ENCODE measurements around the gene HMCES.
"Not testable (repeated sequence)": the region's sequence is repeated elsewhere in the genome, so short reads cannot be mapped to it uniquely, and the experiment has no call there.

HMCES gene

DNA sequence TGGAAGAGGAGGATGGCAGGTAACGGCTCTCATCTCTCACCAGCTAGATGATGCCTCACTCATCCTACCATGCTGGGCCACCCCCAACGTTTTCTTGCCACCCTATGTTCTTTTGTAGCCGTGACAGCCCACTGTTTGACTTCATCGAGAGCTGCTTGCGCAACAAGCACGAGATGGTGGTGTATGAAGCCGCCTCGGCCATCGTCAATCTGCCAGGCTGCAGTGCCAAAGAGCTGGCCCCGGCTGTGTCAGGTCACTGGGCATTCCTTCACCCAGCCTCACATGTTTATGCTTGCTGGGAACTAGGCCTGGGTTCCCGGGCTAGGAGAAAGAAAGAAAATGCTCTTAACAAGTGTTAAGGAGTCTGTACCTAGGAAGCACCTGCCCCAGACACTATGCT, 21.1 kb upstream of the HMCES start:
- no peak for DNase-seq (ENCODE audit: low read depth)

DNA sequence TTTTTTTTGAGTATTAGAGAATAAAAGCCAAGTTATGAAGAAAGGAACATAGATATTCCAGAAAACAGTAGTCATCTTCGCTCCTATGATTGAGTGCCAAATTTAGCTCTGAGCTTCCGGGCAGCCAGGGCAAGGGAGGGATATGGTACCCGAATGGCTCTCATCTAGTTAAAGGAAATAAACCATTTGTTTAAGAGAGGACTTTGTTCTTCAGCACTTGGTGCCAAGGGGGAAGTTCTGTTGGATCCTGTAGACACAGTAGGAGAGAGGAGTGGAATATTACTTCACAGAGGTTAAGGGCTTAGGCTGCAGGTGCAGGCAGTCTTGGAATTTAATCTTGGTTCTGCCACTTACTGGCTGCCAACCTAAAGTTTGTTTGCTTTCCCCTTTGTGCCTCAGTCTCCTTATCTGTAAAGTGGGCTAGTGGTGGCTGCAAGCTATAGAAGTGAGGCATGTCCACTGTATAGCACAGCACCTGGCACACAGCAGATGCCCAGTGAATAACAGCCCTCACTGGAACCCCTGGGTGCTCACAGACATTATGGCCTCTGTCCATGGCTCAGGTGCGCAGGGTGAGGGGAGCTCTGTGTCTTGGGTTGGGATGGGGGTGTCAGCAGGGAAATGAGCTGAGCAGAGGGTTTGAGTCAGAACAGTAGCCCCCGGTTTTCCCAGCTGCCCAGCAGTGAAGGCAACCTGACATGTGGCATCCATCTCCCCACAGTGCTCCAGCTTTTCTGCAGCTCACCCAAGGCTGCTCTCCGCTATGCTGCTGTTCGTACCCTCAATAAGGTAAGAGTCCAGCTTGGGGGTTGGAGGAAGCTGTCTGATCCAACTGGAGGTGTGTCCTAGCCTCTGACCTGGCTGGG, 18.8 kb upstream of the HMCES start:
- no peak overlapping the region for H3K4me3 ChIP-seq (ENCODE audit: low read depth, low read length)
- TF ChIP-seq, protein P1, sequence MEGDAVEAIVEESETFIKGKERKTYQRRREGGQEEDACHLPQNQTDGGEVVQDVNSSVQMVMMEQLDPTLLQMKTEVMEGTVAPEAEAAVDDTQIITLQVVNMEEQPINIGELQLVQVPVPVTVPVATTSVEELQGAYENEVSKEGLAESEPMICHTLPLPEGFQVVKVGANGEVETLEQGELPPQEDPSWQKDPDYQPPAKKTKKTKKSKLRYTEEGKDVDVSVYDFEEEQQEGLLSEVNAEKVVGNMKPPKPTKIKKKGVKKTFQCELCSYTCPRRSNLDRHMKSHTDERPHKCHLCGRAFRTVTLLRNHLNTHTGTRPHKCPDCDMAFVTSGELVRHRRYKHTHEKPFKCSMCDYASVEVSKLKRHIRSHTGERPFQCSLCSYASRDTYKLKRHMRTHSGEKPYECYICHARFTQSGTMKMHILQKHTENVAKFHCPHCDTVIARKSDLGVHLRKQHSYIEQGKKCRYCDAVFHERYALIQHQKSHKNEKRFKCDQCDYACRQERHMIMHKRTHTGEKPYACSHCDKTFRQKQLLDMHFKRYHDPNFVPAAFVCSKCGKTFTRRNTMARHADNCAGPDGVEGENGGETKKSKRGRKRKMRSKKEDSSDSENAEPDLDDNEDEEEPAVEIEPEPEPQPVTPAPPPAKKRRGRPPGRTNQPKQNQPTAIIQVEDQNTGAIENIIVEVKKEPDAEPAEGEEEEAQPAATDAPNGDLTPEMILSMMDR (conservative IDR thresholded peaks at IDR 0.05; ENCODE audit: low read depth, low read length), result no peak
- no peak for DNase-seq (ENCODE audit: low read depth)

More for the DNA sequence above, 21.1 kb upstream of the HMCES start:
- TF ChIP-seq, protein P1 (conservative IDR thresholded peaks at IDR 0.05; ENCODE audit: low read depth, low read length), result no peak
- H3K4me3 ChIP-seq (ENCODE audit: low read depth, low read length), result no peak overlapping the region

DNA sequence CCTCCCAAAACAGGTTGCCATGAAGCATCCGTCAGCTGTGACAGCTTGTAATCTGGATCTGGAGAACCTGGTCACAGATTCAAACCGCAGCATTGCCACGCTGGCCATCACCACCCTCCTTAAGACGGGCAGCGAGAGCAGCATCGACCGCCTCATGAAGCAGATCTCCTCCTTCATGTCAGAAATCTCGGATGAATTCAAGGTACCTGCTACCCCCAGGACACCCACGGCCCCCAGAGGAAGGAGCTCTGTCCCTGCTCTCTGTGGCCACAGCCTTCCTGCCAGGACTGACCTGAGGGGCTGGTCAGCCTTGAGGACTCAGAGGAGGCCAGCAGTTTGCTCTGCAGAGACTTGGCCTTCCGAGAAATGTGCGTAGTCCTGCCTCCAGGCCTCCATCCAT, 18.1 kb upstream of the HMCES start:
- no peak for DNase-seq (ENCODE audit: low read depth)
- TF ChIP-seq, protein P1 (conservative IDR thresholded peaks at IDR 0.05; ENCODE audit: low read depth, low read length), result no peak
- H3K4me3 ChIP-seq (ENCODE audit: low read depth, low read length), result no peak overlapping the region

DNA sequence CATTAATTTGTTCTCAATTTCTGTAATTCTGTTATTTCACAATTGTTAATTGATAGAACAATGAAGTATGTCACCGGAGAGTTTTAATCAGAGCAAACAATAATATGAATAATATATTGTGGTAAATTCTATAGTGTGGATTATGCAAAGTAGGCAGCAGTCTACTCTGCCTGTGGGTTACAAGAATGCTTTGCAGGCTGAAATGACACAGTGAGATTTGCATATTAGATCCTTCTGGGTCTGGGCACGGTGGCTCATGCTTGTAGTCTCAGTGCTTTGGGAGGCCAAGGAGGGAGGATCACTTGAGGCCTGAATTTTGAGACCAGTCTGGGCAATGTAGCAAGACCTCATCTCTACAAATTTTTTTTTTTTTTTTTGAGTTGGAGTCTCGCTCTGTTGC, 16.8 kb upstream of the HMCES start:
- TF ChIP-seq, protein P1 (conservative IDR thresholded peaks at IDR 0.05; ENCODE audit: low read depth, low read length), result no peak
- DNase-seq (ENCODE audit: low read depth), result no peak
- H3K4me3 ChIP-seq (ENCODE audit: low read depth, low read length), result no peak overlapping the region

DNA sequence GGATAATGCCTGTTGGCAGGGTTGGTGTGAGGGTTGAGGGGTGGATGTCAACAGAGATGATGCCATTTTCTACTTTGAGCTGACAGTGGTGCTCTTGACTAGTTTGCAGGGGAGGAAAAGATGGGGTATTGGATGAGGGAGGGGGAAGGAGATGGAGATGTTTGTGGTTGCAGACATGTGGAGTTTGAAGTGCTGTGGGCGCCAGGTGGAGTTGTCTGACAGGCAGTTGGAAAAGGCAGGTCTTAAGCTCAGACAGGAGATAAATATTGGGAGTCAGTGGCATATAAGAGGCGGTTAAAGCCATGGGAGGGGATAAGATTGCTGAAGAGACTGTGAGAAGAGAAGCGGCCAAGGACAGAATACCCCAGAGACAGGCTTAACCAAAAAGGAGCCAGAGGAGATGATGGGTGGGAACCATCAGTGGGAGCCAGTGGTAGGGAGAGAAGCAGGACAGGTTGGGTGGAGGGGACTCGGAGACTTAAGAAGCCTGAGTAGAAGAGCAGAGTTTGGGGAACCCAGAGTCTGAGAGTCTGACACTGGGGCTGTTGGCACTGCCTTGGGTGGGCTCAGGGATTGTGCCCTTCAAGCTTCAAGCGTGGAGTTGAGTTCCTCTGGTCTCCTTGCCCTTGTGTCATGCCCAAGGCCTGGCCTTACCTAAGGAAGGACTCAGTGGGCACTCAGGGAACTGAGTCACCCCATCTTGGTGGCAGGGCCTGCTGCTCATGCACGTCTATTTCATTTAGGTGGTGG, 15.3 kb upstream of the HMCES start:
- TF ChIP-seq, protein P1 (conservative IDR thresholded peaks at IDR 0.05; ENCODE audit: low read depth, low read length), result no peak
- DNase-seq (ENCODE audit: low read depth), result no peak
- no peak overlapping the region for H3K4me3 ChIP-seq (ENCODE audit: low read depth, low read length)

DNA sequence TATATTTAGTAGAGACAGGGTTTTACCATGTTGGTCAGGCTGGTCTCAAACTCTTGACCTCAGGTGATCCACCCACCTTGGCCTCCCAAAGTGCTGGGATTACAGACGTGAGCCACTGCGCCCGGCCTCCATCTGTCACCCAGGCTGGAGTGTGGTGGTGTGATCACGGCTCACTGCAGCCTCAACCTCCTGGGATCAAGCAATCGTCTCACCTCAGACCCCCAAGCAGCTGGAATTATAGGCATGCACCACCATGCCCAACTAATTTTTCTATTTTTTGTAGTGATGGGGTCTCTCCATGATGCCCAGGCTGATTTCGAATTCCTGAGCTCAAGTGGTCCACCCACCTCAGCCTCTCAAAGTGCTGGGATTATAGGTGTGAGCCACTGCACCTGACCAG, 13.7 kb upstream of the HMCES start:
- not testable (repeated sequence) for H3K4me3 ChIP-seq (ENCODE audit: low read depth, low read length); DNase-seq (ENCODE audit: low read depth)

DNA sequence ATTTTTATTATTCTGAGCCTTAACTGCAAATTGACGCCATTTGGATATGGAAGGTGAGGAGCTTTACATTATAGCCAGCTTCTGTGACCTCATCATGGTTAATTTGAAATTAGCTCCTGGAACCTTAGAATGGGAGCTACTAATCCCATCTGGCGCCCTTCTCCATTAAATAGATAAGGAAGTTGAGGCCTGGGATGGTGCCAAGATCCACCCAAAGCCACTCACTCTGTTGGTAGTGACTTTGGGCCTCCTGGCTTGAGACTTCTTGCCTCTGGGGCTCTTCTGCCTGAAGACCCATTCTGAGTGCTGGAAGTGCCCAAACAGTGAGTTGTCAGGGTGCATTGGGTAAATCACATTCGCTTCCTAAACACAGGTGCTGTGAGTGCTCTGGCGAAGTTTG, 12.0 kb upstream of the HMCES start:
- TF ChIP-seq, protein P1 (conservative IDR thresholded peaks at IDR 0.05; ENCODE audit: low read depth, low read length), result no peak
- no peak for DNase-seq (ENCODE audit: low read depth)

More for the DNA sequence above, 12.0 kb upstream of the HMCES start:
- no peak overlapping the region for H3K4me3 ChIP-seq (ENCODE audit: low read depth, low read length)

Measured in choroid plexus epithelial cell (primary cell).